Ammon's horn (tissue), 1 donor: ENCODE results near the gene LIPT2.
"Not testable (repeated sequence)": the region's sequence is repeated elsewhere in the genome, so short reads cannot be mapped to it uniquely, and the experiment has no call there.

Experiments used
- DNase-seq: peaks from one replicate; pipeline ENCODE4 v3.0.0-alpha.2; 2016; ENCODE audit warnings: low spot score

The LIPT2 gene

DNA sequence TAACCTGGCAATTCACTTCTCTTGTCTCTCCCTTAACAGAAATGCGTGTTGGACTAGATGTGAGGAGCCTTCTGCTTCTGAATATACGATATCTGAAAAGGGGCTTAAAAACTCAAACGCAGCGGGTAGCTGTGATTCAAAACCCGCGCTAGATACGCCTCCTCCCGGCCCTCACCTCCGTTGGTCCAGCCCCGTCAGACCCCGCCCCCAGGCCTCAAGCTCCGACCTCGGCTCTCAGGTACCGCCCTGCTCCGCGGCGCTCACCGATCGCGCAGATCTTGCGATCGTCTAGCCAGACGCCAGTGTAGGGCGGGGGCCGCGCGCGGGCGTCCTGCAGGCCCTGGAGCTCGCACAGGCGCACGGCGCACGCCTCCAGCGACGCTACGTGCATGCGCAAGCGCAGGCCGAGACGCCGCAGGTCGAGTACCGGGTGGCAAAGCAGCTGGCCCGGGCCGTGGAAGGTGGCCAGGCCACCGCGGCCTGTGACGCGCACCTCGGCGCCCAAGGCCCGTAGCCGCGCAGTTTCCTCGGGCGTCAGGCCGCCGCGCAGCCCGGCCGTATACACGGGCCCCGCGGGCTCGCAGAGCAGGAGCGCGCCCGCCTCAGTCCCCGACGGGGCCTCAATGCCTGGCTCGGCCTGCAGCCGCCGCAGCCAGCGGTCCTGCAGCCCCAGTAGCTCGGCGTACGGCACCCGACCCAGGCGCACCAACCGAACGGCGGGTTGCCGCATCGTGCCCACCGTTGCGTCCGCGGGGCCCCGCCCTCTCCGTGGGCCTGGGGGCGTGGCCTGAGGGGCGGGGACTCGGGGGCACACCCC lies at the start of gene LIPT2:
TSS of gene LIPT2 (minus strand) at position 751 of the 817 bp plus-strand sequence. CDS start at position 730, 21 bp downstream.
- DNase-seq, result peak; percentile 96

DNA sequence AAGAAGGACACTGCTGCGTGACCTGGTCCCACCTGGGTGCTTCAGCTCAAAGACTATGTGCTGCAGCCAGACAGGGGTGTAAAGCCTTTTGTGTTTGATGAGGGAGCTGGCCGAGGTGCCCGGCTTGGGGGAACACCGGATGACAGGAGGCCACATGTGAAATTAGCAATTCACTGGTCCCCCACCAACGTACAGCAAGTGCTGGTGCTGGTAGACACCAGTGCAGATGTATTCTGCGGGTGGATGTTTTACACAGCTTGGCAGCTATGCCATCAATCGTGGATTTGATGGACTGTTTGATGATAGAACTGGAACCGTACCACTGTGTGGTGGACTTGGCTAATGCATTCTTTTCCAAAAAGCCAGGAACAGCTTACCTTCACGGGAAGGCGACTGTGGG lies 47.9 kb upstream of the LIPT2 start:
- no peak for DNase-seq

DNA sequence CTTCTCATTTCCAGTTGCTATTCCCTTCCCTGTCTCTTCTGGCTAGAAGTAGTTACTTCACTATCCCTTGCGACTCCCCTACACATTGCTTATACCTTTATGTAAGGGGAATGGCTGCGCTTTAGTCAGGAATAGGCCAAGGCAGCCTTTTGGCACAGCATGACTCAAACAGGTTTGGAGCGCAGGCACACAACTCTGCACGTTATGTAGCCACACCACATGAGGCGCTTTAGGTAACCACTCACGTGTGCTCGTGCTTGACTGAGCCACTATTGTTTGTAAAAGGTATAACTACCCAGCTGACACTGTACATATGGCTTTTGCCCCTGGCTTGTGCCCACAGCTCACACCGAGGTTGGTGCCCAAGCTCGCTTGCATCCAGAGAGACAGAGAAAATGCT lies 46.7 kb upstream of the LIPT2 start:
- no peak for DNase-seq

DNA sequence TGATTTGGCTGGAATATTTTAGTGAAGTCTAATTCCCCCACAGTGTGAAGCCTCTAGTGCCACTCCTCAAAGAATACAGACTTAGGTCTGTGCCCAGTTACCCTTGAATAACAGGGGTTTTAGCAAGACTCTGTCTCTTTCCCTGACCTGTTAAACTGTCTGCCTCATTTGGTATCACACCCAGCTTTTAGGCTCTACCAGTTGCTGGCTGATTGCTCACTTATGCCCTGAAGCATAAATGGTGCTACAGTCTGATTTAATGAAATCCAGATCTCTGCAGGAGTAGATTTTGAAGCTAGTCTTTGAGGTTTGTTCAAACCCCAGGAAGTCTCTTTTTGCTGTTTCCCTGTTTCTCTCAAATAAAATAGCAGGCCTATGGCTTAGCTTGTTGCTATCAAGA lies 45.2 kb upstream of the LIPT2 start:
- no peak for DNase-seq

DNA sequence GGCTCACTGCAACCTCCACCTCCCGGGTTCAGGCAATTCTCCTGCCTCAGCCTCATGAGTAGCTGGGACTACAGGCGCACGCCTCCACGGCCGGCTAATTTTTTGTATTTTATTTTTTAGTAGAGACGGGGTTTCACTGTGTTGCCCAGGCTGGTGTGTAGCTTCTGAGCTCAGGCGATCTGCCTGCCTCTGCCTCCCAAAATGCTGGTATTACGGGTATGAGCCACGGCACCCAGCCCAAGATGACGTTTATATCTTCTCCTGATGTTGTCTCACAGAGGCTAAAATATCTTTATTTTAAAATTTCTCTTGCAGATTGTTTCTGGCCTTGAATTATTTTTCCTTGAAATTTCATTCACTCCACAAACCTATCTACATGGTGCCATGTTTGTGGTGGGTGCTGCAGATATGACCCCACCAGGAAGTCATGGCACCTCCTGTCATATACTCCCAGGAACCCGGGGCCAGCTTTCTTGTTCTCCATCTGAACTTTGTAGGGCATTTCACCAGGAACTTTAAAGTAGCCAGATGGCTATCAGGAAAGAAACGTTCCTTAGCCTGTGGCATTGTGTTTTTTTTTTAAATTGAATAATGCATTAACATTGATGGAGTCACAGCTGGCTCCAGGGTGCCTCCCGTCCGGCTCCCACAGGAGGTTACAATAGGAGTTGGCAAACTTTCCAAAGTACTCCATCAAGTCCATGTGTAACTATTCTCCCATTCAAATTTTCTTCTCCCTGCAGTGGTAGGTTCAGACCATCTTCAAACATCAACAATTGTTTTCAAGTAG lies 42.0 kb upstream of the LIPT2 start:
- DNase-seq, result no peak

DNA sequence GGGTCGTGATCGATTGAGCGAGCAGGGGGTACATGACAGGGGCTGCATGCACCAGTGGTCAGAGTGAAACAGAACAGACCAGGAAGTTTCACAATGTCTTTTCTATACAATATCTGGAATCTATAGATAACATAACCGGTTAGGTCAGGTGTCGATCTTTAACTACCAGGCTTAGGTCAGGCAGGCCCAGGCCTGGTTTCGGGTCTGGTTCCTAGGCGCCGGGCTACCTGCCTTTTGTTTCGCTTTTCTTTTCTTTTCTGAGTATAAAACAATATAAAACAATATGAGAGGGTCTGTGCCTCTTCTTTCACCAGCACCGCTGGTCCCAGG lies 41.4 kb upstream of the LIPT2 start:
- not testable (repeated sequence) for DNase-seq

DNA sequence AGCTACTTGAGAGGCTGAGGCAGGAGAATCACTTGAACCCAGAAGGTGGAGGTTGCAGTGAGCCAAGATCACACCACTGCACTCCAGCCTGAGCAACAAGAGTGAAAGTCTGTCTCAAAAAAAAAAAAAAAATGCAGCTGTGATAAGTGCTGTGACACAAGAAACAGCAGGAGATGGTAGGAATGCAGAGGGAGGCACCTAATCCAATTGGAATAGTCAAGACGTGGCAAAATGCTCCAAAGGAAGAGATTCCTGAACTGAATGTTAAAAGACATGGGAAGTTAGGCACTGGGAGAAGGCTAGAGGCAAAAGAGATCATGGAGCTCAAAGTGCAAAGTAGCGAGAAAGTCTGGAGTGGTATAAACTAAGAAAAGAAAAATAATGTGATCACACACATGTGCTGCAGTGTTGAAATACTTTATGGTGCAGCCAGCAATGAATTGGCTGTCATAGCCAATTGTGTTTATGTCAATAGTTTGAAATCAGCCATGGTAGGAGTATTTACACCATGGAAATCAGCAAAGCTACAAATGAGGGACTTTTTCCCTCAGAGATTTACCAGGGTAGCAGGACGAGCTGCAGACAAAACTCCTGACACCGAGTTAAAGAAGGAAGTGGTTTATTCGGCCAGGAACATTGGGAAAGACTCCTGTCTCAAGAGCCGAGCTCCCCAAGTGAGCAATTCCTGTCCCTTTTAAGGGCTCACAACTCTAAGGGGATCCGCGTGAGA lies 40.9 kb upstream of the LIPT2 start:
- peak; percentile 4 for DNase-seq

DNA sequence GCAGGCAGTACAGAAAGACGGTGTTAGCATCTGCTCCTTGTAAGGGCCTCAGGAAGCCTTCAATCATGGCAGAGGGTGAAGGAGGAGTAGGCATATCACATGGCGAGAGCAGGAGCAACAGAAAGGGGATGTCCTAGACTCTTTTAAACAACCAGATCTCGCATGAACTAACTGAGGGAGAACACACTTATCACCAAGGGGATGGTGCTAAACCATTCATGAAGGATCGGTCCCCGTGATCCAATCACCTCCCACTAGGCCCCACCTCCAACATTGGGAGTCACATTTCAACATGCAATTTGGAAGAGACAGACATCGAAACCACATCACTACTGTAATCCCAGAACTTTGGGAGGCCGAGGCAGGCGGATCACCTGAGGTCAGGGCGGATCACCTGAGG lies 39.9 kb upstream of the LIPT2 start:
- DNase-seq, result no peak

DNA sequence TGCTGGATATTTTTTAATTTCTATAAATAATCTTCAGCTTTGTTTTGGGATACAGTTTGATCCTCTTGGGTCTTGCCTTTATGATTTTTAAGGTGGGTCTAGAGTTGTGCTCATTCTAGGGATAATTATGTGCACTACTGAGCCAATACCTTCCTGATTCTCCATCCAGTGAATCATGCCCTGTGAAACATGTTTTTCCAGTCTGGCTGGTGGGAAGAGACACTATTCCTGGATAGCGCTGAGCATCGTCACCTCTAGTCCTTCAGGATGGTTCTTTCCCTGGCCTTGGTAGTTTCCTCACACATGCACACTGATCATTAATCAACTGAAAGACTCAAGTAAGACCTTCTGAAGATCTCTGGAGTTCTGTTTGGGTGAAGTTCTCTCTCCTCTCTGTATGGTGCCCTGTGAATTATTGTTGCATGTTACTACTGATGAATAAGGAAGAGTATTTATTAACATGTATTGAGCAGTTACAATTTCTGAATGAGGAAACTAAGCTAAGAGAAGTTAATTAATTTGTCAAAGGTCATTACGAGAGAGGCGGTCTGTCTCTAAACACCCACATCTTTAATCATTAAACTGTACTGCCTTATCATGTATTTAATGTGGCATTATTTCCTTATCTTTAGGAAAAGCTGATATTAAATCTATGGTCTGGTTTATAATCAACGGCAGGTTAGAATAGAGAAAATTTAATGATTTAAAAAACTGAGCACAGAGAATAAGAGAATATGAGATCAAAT lies 39.1 kb upstream of the LIPT2 start:
- DNase-seq, result no peak

DNA sequence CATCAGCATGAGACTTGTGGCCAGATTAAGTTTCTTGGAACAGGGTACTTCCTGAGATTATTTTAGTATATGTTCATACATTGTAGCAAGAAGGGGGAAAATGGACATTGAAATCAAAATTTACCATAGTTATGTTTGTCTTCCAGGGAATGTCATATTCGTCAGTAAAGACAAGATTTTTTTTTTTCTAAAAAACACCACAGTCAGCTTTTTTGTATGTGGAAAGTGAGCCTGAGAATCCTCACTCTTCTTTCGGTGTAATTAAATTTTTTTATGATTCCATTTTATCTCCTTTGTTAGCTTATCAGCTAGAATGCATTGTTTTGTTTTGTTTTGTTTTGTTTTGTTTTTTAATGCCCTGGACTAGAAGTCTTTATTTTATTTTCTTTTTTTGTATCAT lies 31.5 kb upstream of the LIPT2 start:
- DNase-seq, result no peak

DNA sequence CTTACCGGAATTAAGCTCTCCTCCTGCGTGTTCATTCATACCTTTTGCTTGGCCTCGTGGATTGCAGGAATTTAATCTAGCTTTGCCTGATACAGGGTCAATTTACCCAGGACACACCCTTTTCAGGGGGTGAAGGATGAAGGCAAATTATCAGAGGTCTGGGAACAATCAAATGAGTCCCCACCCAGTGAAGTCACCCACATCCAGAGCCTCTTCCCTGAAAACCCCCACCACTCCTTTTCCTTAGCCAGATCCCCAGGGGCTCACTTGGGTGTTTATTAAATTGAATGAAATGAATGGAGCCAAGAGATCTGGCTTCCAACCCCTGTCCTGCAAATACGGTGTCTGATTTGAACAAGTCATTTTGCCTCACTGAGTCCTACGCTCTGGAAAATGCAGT lies 31.0 kb upstream of the LIPT2 start:
- DNase-seq, result no peak

DNA sequence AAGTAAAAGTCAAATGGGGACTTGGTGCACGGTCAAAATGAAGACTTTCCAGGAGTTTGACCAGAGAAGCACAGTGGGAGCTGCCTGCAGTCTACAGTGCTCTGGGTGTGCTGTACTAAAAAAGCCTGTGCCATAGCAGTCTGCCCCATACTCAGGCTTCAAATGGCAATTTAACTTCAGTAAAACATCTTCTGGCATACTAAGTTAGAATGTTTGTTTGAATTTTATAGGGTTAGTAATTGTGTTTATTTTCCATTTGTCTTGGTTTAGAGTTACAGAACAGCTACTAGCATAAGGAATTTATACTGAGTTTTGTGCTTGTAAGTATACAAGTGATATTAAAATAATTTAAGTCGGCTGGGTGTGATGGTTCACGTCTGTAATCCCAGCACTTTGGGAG lies 29.3 kb upstream of the LIPT2 start:
- DNase-seq, result no peak

DNA sequence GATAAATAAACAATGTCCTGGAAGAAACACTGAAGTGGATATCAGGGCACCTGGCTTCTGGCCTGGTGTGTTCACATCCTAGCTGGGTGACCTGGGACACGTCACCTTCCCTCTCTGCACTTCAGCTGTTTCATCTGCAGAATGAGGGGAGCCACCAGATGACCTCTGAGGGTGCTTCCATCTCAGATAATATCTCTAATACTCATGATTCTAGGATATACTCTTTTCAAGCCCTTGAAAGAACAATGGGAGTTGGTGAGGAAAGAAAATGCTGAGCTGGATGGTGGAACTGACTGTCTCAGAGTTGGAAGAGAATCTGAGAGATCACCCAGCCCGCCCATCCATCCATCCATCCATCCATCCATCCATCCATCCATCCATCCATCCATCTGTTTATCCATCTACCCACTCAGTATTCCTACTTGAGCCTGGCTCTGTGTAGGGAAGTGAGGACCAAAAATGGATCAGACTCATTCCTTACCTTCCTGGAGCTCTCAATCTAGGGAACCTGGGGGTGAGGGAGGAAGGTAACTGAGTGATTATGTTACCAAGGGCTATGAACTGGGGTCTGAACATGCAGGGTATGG lies 28.2 kb upstream of the LIPT2 start:
- no peak for DNase-seq

DNA sequence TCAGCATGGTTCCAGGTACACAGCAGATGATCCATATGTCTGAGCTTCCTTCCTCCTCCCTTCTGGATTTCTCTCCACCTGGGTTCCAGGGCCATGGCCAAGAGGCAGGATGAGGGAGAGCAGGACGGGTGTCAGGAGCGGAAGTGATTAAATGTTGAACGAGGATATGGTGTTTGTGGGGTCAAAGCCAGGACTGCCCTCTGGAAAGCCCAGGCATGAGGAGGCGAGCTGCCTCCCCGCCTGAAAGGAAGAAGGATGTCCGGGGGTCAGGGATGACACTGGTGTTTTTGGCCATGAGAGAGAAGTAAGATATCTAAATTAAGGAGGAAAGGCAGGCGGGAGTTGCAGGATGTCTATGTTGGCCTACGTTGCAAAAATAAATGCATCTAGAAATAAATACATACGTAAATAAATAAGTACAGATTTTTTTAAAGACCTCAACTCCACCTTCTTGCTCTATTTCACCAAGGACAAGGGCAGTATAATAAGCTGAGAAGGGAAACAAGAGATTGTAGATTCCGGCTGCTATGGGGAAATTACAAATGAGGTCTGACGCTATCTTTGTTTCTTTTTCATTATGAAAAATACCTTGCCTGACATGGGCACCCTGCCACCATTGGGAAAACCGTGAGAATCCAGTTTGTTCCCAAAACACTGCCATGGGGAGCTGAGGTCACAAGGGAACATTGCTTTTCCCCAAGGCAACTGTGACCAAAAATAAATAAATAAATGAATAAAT lies 27.6 kb upstream of the LIPT2 start:
- no peak for DNase-seq

DNA sequence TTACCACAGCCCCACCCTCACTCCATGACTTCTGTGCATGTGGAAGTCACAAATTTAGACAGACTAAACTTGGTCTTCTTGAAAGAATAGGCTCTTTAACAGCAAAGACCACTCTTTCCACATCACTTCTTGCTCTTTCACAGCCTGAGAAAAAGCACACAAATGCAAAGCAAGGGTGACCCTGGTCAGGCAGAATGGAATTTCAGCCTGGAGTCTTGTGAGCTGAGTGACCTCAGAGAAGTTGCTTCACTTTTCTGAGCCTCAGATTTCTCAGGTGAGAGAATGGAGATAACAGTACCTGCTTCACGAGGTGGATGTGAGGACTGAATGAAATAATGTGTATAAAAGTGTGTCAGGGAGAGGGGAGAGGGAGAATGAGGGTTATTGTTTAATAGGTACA lies 26.8 kb upstream of the LIPT2 start:
- DNase-seq, result no peak

DNA sequence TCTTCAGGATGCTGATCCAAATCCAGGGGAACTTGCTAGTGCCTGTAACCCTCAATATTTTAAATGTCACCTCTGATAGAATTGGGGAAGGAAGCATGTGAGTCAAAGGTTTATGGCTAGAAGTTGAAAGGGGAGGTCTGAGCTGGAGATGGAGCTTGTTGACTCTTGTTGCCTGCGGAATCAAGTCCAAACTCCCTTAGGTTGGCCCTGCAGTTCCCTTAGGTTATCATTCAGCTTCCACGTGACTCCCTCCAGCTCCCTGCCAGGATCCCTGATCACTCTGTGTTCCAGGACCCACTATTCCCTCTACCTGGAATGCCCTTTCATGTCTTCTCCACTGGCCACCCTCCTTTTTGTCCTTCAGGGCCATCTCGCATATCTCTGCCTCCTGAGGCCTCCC lies 26.2 kb upstream of the LIPT2 start:
- no peak for DNase-seq

DNA sequence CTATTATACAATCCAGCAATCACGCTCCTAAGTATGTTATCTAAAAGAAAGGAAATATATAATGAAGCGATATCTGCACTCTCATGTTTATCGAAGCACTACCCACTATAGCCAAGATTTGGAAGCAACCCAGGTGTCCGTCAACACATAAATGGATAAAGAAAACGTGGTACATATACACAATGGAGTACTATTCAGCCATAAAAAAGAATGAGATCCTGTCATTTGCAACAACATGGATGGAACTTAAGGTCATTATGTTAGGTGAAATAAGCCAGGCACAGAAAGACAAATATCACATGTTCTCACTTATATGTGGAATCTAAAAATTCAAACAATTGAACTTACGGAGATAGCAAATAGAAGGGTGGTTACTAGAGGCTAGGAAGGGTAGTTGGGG lies 24.1 kb upstream of the LIPT2 start:
- DNase-seq, result not testable (repeated sequence)

DNA sequence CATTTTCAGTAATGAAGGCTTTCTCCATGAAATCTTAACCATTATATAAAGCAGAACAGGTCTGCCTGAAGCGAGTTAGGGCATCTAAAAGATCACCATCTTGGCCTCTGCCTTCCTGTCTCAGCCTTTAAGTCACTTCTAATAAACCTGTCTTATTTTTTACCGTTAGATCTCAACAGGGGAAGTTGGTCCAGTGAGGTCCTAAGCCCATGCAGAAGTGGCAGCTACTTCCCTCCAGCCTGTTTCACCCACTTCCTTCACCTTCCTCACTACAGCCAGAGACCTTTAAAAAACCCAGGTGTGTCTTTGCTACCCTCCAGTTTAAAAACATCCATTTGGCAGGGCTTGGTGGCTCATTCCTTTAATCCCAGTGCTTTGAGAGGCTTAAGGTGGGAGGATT lies 14.1 kb upstream of the LIPT2 start:
- DNase-seq, result no peak

DNA sequence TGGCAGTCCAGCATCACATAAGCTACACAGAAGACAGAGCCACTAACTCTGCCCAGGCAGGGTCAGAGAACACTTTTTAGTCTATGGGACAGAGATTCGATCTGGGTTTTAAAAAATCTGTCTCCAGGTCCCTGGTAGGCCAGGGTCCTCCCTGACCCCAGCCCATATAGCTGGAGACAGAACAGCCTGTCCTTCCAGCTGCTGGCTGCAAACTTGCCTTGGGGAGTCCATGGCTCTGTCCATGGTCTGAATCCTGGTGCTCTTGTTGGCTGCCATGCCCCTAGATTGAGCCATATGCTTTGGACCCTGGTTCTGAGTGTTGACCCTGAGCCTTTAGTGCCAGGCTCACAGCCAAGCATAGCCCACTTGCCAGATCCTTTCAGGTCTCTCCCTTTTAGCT lies 13.3 kb upstream of the LIPT2 start:
- no peak for DNase-seq

DNA sequence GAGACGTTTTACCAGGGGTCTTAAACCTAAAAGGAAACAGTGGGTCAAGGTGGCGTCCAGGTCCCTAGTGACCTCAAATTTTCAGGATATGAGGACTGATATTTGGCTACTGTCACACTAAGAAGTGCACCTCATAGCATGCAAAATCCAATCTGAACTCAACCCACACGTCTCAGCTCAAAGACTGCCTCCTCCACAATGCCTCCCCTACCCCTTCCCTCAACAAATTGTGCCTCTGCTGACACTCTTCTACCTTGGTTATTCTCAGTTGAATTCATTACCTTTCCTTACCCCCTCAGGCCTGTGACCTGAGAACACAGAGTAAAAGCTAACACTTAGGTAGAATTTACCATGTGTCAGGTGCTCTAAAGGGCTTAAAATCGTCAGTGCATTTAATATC lies 12.4 kb upstream of the LIPT2 start:
- no peak for DNase-seq

DNA sequence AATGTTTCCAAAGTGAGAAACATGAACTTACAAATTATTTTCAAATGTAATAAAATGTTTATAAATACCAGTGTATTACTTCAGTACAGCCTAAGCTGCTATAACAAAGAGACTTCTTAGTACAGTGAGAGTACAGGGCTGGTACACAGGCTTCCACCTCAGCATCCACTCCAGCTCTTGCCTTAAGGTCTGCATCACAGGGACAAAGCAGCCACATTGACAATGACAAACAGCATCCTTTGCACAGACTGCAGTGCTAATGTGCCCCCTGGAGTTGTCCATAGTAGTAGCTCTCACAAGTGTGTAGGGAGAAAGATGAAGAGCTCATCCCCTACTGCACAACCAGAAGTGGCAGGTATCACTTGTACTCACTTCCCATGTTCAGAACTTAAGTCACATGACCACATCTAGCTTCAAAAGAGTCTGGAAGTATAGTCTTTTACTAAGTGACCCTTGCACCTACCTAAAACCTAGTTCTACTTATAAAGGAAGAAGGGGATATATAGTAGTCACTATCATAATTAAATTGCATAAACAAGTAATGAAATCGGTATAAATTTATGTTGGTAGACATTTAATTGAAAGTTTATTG lies 10.7 kb upstream of the LIPT2 start:
- no peak for DNase-seq
